ENCODE data around the gene IL1RAP.

DNA sequence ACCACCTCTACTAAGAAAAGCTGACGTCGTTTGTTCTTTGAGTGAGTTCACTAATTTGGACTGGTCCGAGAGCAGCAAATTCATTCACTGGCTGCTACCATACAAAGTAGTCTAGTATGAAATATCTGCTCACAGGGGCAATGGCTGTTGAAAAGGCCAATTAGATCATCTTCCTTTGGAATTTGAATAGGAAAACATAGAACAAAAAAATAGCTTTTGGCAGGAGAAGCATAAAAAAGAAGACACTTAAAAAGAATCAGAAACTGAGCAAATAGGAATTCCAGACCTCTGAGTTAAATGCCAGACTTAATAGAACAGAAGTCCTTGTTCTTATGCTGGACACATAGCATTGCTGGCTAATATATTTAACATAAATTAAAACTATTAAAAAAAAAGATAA is 159.3 kb downstream of the IL1RAP start:
- no peak for TF ChIP-seq PPARA (CRISPR knock-in tag; IDR thresholded peaks at IDR 0.05; ENCODE audit: borderline replicate concordance)
- no peak for TF ChIP-seq CREB5 (CRISPR knock-in tag; IDR thresholded peaks at IDR 0.05; ENCODE audit: low read depth)
- no peak for TF ChIP-seq ZFP30 (CRISPR knock-in tag; IDR thresholded peaks at IDR 0.05)
- no peak for TF ChIP-seq SNAI2 (CRISPR knock-in tag; IDR thresholded peaks at IDR 0.05)
- TF ChIP-seq CSRNP3 (CRISPR knock-in tag; IDR thresholded peaks at IDR 0.05): no peak
- no peak for TF ChIP-seq BACH2 (CRISPR knock-in tag; IDR thresholded peaks at IDR 0.05; ENCODE audit: borderline replicate concordance)
- no peak for TF ChIP-seq TSHZ2 (CRISPR knock-in tag; IDR thresholded peaks at IDR 0.05)
- TF ChIP-seq CSDC2 (CRISPR knock-in tag; IDR thresholded peaks at IDR 0.05): no peak
- TF ChIP-seq ISL1 (CRISPR knock-in tag; IDR thresholded peaks at IDR 0.05): no peak
- TF ChIP-seq, protein P1, sequence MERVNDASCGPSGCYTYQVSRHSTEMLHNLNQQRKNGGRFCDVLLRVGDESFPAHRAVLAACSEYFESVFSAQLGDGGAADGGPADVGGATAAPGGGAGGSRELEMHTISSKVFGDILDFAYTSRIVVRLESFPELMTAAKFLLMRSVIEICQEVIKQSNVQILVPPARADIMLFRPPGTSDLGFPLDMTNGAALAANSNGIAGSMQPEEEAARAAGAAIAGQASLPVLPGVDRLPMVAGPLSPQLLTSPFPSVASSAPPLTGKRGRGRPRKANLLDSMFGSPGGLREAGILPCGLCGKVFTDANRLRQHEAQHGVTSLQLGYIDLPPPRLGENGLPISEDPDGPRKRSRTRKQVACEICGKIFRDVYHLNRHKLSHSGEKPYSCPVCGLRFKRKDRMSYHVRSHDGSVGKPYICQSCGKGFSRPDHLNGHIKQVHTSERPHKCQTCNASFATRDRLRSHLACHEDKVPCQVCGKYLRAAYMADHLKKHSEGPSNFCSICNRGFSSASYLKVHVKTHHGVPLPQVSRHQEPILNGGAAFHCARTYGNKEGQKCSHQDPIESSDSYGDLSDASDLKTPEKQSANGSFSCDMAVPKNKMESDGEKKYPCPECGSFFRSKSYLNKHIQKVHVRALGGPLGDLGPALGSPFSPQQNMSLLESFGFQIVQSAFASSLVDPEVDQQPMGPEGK (CRISPR knock-in tag; IDR thresholded peaks at IDR 0.05; ENCODE audit: borderline replicate concordance): no peak

Measured in SK-N-SH treated with all-trans-retinoic acid at 6 μM for 48 hours (cell line).